ENCODE results near the gene PARD3B. TPM values are rescaled to one million over a fixed set of nuclear protein-coding genes. Genes with fewer than 3 reads are reported as not detected.

PARD3B gene
- total RNA-seq, 1 experiment from 2014 or later = 7.6 TPM

- H3F3A ChIP-seq (ENCODE audit: insufficient read depth, low read depth) = no peaks in the 10 kb centered on the region
- H3K27ac ChIP-seq = no peak overlapping the region
- no peaks in the 10 kb centered on the region for H4K20me1 ChIP-seq (ENCODE audit: insufficient read depth)
- no peak for DNase-seq
- intact Hi-C loops (cut with micrococcal nuclease; ENCODE audit: unreplicated experiment) = no loop called here
- no peaks in the 10 kb centered on the region for H3K4me1 ChIP-seq (replicated peaks; ENCODE audit: insufficient read depth)
- ChIA-PET POLR2A (ENCODE audit: unreplicated experiment) (no interaction called here), CTCF (no interaction called here)
- no peak overlapping the region for H2AFZ ChIP-seq
- BruUV-seq (replicated peaks) = no TSS peak
- no peak overlapping the region for H3K4me2 ChIP-seq
- no peaks in the 10 kb centered on the region for H3K79me2 ChIP-seq (ENCODE audit: low read depth)
- no peaks in the 10 kb centered on the region for H3K36me3 ChIP-seq (ENCODE audit: low read depth)
- no peak for TF ChIP-seq CTCF (conservative IDR thresholded peaks at IDR 0.05)
- TF ChIP-seq EZH2 (IDR thresholded peaks at IDR 0.05; ENCODE audit: low read depth) = no peak
- no peaks in the 10 kb centered on the region for H3K27me3 ChIP-seq (ENCODE audit: insufficient read depth, low read depth)
- H3K9me2 ChIP-seq (ENCODE audit: insufficient read depth) = no peaks in the 10 kb centered on the region
- H3K4me3 ChIP-seq = no peak overlapping the region
- no peaks in the 10 kb centered on the region for H3K9me3 ChIP-seq (ENCODE audit: insufficient read depth, low read depth)
Measured at GRCh38 chr2:204898928-204899640, 353.8 kb downstream of the PARD3B start.

DNA sequence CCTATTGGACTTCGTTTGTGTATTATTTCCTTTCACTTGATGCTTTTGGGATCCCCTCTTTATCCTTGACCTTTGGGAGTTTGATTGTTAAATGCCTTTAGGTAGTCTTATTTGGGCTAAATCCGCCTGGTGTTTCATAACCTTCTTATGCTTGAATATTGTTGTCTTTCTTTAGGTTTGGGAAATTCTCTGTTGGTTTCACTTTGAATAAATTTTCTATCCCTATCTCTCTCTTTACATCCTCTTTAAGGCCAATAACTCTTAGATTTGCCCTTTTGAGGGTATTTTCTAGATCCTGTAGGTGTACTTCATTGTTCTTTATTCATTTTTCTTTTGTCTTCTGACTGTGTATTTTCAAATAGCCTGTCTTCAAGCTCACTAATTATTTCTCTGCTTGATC lies 354.7 kb downstream of the PARD3B start:
- POLR2A ChIA-PET (ENCODE audit: unreplicated experiment) = no interaction called here
- no peaks in the 10 kb centered on the region for H3K9me3 ChIP-seq (ENCODE audit: insufficient read depth, low read depth)
- CTCF ChIA-PET = no interaction called here
- H3K4me3 ChIP-seq = no peak overlapping the region
- no peak overlapping the region for H3K27ac ChIP-seq
- BruUV-seq (replicated peaks) = no TSS peak
- no peak for TF ChIP-seq CTCF (conservative IDR thresholded peaks at IDR 0.05)
- TF ChIP-seq EZH2 (IDR thresholded peaks at IDR 0.05; ENCODE audit: low read depth) = no peak
- no peaks in the 10 kb centered on the region for H3K4me1 ChIP-seq (replicated peaks; ENCODE audit: insufficient read depth)
- intact Hi-C loops (cut with micrococcal nuclease; ENCODE audit: unreplicated experiment) = no loop called here
- H3K36me3 ChIP-seq (ENCODE audit: low read depth) = no peaks in the 10 kb centered on the region
- no peaks in the 10 kb centered on the region for H4K20me1 ChIP-seq (ENCODE audit: insufficient read depth)
- H3K79me2 ChIP-seq (ENCODE audit: low read depth) = no peaks in the 10 kb centered on the region
- H2AFZ ChIP-seq = no peak overlapping the region
- H3K9me2 ChIP-seq (ENCODE audit: insufficient read depth) = no peaks in the 10 kb centered on the region
- H3K27me3 ChIP-seq (ENCODE audit: insufficient read depth, low read depth) = no peaks in the 10 kb centered on the region
- no peak for DNase-seq
- H3F3A ChIP-seq (ENCODE audit: insufficient read depth, low read depth) = no peaks in the 10 kb centered on the region
- no peak overlapping the region for H3K4me2 ChIP-seq

- Histone ChIP-seq H3K9me2 (ENCODE audit: insufficient read depth) (no peaks in the 10 kb centered on the region), H3K4me2 (no peak overlapping the region), H3K4me1 (replicated peaks; ENCODE audit: insufficient read depth) (no peaks in the 10 kb centered on the region), H3K27me3 (ENCODE audit: insufficient read depth, low read depth) (no peaks in the 10 kb centered on the region), H3K27ac (no peak overlapping the region), H2AFZ (no peak overlapping the region), H3K4me3 (no peak overlapping the region), H3F3A (ENCODE audit: insufficient read depth, low read depth) (no peaks in the 10 kb centered on the region), H3K9me3 (ENCODE audit: insufficient read depth, low read depth) (no peaks in the 10 kb centered on the region), H4K20me1 (ENCODE audit: insufficient read depth) (no peaks in the 10 kb centered on the region), H3K36me3 (ENCODE audit: low read depth) (no peaks in the 10 kb centered on the region), H3K79me2 (ENCODE audit: low read depth) (no peaks in the 10 kb centered on the region)
- TF ChIP-seq CTCF (conservative IDR thresholded peaks at IDR 0.05) (no peak), EZH2 (IDR thresholded peaks at IDR 0.05; ENCODE audit: low read depth) (no peak)
- ChIA-PET POLR2A (ENCODE audit: unreplicated experiment) (no interaction called here), CTCF (no interaction called here)
- DNase-seq = no peak
- no TSS peak for BruUV-seq (replicated peaks)
- intact Hi-C loops (cut with micrococcal nuclease; ENCODE audit: unreplicated experiment) = no loop called here
Measured at GRCh38 chr2:204900487-204900886, 355.2 kb downstream of the PARD3B start.

Measured in PC-9 (cell line).